Sigmoid colon (tissue), 7 donors: ENCODE results near the gene OXA1L. TPM values are rescaled to one million over a fixed set of nuclear protein-coding genes. Genes with fewer than 3 reads are reported as not detected.

Experiments used
- DNase-seq: peaks from one replicate; pipeline ENCODE4 v3.0.0-alpha.2; 2019
- H3K27ac ChIP-seq, 4 donors: fragments of 200-600 bp; sonication (generic); one replicate each; pipeline ENCODE4 v1.5.1; 2016 to 2019; ENCODE audit warnings: mild to moderate bottlenecking in 1 of 4
- H3K27me3 ChIP-seq, 3 donors: fragments of 200-600 bp; sonication (generic); one replicate each; pipeline ENCODE4 v1.5.1; 2019; ENCODE audit warnings: mild to moderate bottlenecking in 1 of 3
- H3K36me3 ChIP-seq, 4 donors: fragments of 200-600 bp; sonication (generic); one replicate each; pipeline ENCODE4 v1.5.1; 2016 to 2019
- H3K4me1 ChIP-seq, 4 donors: fragments of 200-600 bp; sonication (generic); one replicate each; pipeline ENCODE4 v1.5.1; 2017 to 2019
- H3K4me3 ChIP-seq, 4 donors: fragments of 200-600 bp; sonication (generic); one replicate each; pipeline ENCODE4 v1.5.1; 2017 to 2019; ENCODE audit warnings: mild to moderate bottlenecking in 2 of 4, moderate library complexity in 1 of 4
- H3K9me3 ChIP-seq, 4 donors: fragments of 200-600 bp in 3 of 4; sonication (generic) in 3 of 4; one replicate each; pipeline versions ENCODE4 v1.5.1 to v1.6.1; 2013 to 2019
- EP300 ChIP-seq, 4 donors: sonication (generic); formaldehyde crosslinking; IDR thresholded peaks; one replicate each; pipeline ENCODE4 v1.6.1; 2017; ENCODE audit warnings: antibody characterized with exemption in 4 of 4
- POLR2A ChIP-seq, 2 donors: fragments of 450-650 bp; IDR thresholded peaks; one replicate each; pipeline ENCODE4 v1.6.1; 2016; ENCODE audit warnings: antibody characterized with exemption in 2 of 2, mild to moderate bottlenecking in 2 of 2, moderate library complexity in 2 of 2
- POLR2AphosphoS5 ChIP-seq, 4 donors: sonication (generic); formaldehyde crosslinking; IDR thresholded peaks; one replicate each; pipeline ENCODE4 v1.6.1; 2017; ENCODE audit warnings: antibody characterized with exemption in 4 of 4
- WGBS, 2 donors: extraction: QIAGEN DNeasy Blood & Tissue Kit; methylation state at CpG; one replicate each; pipeline ENCODE4 v1.1.7; 2013; 5-methylcytosine and 5-hydroxymethylcytosine counted together
- intact Hi-C: fragments of 100-400 bp; cut with DNase I; formaldehyde crosslinking; loops from one replicate; pipeline ENCODE4 v1.15.1; 2023
- polyA plus RNA-seq, 3 donors: library from polyadenylated mRNA; stranded (reverse); fragments of 200-250 nt; gene quantifications; one replicate each; pipeline ENCODE4 v1.2.3, GENCODE V29; 2013
- total RNA-seq, 4 donors: library from RNA; depleted of rRNA; stranded (reverse); fragments of >200 nt; gene quantifications; one replicate each; pipeline ENCODE4 v1.1.0, GENCODE V29; 2016
- TF ChIP-seq, protein P1 (sequence below), 4 experiments: fragments of 450-650 bp in 3 of 4; fragments of 200-600 bp in 1 of 4; IDR thresholded peaks; one replicate each; pipeline ENCODE4 v1.5.1; 2016 to 2019; ENCODE audit warnings: antibody characterized with exemption in 4 of 4, mild to moderate bottlenecking in 3 of 4, moderate library complexity in 2 of 4
- donor health status: healthy with polysubstance abuse.
- donor health status: Bipolar disorder and iron deficiency.
- donor health status: healthy.

OXA1L gene
- total and polyA plus RNA-seq, 7 donors = 85.1 to 113 (median 97.8) TPM

DNA sequence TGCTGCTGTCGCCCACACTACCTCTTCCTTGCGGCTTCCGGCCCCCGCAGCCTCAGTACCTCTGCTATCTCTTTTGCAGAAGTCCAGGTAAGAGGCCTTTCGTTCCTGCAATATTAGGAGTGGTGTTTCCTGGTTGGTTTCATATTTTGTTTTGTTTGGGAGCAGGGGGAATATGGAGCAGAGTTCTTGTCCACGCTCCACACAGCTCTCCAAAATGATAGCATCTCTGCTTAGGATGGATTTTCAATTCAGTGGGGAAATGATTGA is 768 bp downstream of the OXA1L start:
- intact Hi-C loops = loop anchor here (5.0 to 10.0 kb wide), 4 partner anchors 50 to 200 kb away; partner anchors contain the start of gene ABHD4
- Histone ChIP-seq H3K27ac (peak overlapping the region in 3 of 4 donors; percentile 86 to 89 (median 88)), H3K9me3 (no peaks in the 10 kb centered on the region), H3K4me1 (peaks cover 0 to 22% (median 18%) of the 10 kb centered on the region in 4 donors), H3K27me3 (no peaks in the 10 kb centered on the region), H3K4me3 (peak overlapping the region; percentile 81 to 87 (median 85)), H3K36me3 (peaks cover 18 to 44% (median 33%) of the 10 kb centered on the region in 4 donors)
- DNase-seq = no peak
- WGBS, 2 donors = 1 to 4% methylated on average over 6 of the region's 6 CpGs
- TF ChIP-seq POLR2A (IDR thresholded peaks at IDR 0.05) = no peak
- no peak for TF ChIP-seq EP300 (IDR thresholded peaks at IDR 0.05)
- TF ChIP-seq, protein P1, sequence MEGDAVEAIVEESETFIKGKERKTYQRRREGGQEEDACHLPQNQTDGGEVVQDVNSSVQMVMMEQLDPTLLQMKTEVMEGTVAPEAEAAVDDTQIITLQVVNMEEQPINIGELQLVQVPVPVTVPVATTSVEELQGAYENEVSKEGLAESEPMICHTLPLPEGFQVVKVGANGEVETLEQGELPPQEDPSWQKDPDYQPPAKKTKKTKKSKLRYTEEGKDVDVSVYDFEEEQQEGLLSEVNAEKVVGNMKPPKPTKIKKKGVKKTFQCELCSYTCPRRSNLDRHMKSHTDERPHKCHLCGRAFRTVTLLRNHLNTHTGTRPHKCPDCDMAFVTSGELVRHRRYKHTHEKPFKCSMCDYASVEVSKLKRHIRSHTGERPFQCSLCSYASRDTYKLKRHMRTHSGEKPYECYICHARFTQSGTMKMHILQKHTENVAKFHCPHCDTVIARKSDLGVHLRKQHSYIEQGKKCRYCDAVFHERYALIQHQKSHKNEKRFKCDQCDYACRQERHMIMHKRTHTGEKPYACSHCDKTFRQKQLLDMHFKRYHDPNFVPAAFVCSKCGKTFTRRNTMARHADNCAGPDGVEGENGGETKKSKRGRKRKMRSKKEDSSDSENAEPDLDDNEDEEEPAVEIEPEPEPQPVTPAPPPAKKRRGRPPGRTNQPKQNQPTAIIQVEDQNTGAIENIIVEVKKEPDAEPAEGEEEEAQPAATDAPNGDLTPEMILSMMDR (IDR thresholded peaks at IDR 0.05) = no peak
- TF ChIP-seq POLR2AphosphoS5 (IDR thresholded peaks at IDR 0.05) = no peak

GRCh38 chr14:22768947-22769346 is 2.5 kb downstream of the OXA1L start:
- H3K27me3 ChIP-seq = no peaks in the 10 kb centered on the region
- no peaks in the 10 kb centered on the region for H3K9me3 ChIP-seq
- DNase-seq = no peak
- intact Hi-C loops = loop anchor here (5.0 to 10.0 kb wide), 4 partner anchors 52 to 202 kb away; partner anchors contain the start of gene ABHD4
- peaks cover 0 to 22% (median 18%) of the 10 kb centered on the region in 4 donors for H3K4me1 ChIP-seq
- TF ChIP-seq EP300 (IDR thresholded peaks at IDR 0.05) (no peak), POLR2AphosphoS5 (IDR thresholded peaks at IDR 0.05) (no peak), POLR2A (IDR thresholded peaks at IDR 0.05) (no peak)
- TF ChIP-seq, protein P1 (IDR thresholded peaks at IDR 0.05) = no peak
- WGBS, 2 donors = 97% methylated on average over 4 of the region's 4 CpGs
- H3K4me3 ChIP-seq = no peak overlapping the region
- H3K27ac ChIP-seq = no peak overlapping the region
- H3K36me3 ChIP-seq = peaks cover 18 to 60% (median 35%) of the 10 kb centered on the region in 4 donors

DNA sequence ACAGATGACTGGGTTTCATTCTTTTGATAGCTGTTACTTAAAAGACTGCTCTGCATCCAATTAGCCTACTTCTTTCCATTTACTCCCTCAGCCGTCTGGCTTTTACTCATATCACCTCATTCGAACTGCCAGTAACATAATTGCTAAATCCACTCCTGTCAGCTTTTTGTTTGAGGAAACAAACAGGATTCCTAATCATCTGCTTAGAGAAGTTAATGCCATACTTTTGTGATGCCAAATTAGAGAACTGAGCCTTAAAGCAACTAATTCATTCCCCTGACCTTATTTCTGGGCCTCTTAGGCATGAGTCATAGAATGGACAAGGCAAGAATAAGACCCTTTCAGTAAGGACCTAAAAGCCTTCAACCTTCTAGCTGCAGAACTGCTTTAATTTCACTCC is 2.9 kb downstream of the OXA1L start:
- no peaks in the 10 kb centered on the region for H3K27me3 ChIP-seq
- TF ChIP-seq POLR2A (IDR thresholded peaks at IDR 0.05) (no peak), EP300 (IDR thresholded peaks at IDR 0.05) (no peak), POLR2AphosphoS5 (IDR thresholded peaks at IDR 0.05) (no peak)
- TF ChIP-seq, protein P1 (IDR thresholded peaks at IDR 0.05) = no peak
- peaks cover 0 to 22% (median 18%) of the 10 kb centered on the region in 4 donors for H3K4me1 ChIP-seq
- H3K4me3 ChIP-seq = no peak overlapping the region
- 92% methylated on average over 2 of the region's 2 CpGs for WGBS, 2 donors
- peaks cover 18 to 62% (median 37%) of the 10 kb centered on the region in 4 donors for H3K36me3 ChIP-seq
- intact Hi-C loops = loop anchor here (5.0 to 10.0 kb wide), 4 partner anchors 52 to 202 kb away; partner anchors contain the start of gene ABHD4
- no peaks in the 10 kb centered on the region for H3K9me3 ChIP-seq
- no peak overlapping the region for H3K27ac ChIP-seq
- no peak for DNase-seq

GRCh38 chr14:22770481-22771187 is 4.1 kb downstream of the OXA1L start:
- TF ChIP-seq POLR2A (IDR thresholded peaks at IDR 0.05) = no peak
- TF ChIP-seq POLR2AphosphoS5 (IDR thresholded peaks at IDR 0.05) = no peak
- TF ChIP-seq, protein P1 (IDR thresholded peaks at IDR 0.05) = no peak
- no peak for TF ChIP-seq EP300 (IDR thresholded peaks at IDR 0.05)

More at GRCh38 chr14:22770481-22771187, 4.1 kb downstream of the OXA1L start:
- Histone ChIP-seq H3K4me3 (no peak overlapping the region), H3K27me3 (no peaks in the 10 kb centered on the region), H3K27ac (no peak overlapping the region), H3K4me1 (peaks cover 0 to 20% (median 18%) of the 10 kb centered on the region in 4 donors), H3K9me3 (no peaks in the 10 kb centered on the region), H3K36me3 (peaks cover 18 to 62% (median 38%) of the 10 kb centered on the region in 4 donors)
- 94 to 95% methylated on average over 8 of the region's 8 CpGs for WGBS, 2 donors
- intact Hi-C loops = no loop called here
- DNase-seq = no peak
